SU-DHL-6 (cell line): ENCODE results near the gene CXCL12.

Experiments used
- H2AFZ ChIP-seq: fragments of 200-600 bp; sonication (generic); 2 replicates; pipeline ENCODE4 v1.6.1; 2014; ENCODE audit warnings: low read depth, mild to moderate bottlenecking, moderate library complexity, mixed read lengths, antibody characterized with exemption, low read length; ENCODE audit not compliant: severe bottlenecking
- H3F3A ChIP-seq: fragments of 200-600 bp; shearing (Covaris generic); 2 replicates; pipeline ENCODE4 v1.6.0; 2016; ENCODE audit warnings: antibody characterized with exemption, mild to moderate bottlenecking; ENCODE audit not compliant: insufficient read depth
- H3K27ac ChIP-seq: fragments of 200-600 bp; sonication (generic); 2 replicates; pipeline ENCODE4 v1.5.1; 2016; ENCODE audit warnings: low read depth, mild to moderate bottlenecking, low read length, moderate library complexity, mixed read lengths
- H3K27me3 ChIP-seq: fragments of 200-600 bp; sonication (generic), shearing (Covaris generic); 2 replicates; pipeline ENCODE4 v1.6.0; 2014; ENCODE audit warnings: mild to moderate bottlenecking, low read length
- H3K36me3 ChIP-seq: fragments of 200-600 bp; sonication (generic); 2 replicates; pipeline ENCODE4 v1.6.1; 2014; ENCODE audit warnings: mild to moderate bottlenecking, low read length, mixed read lengths
- H3K4me2 ChIP-seq: fragments of 300-600, 200-600 bp; shearing (Covaris generic), sonication (generic); 2 replicates; pipeline ENCODE4 v1.6.0; 2014; ENCODE audit warnings: low read length, low read depth, mild to moderate bottlenecking; ENCODE audit not compliant: poor library complexity, severe bottlenecking
- H3K4me3 ChIP-seq: fragments of 200-600 bp; sonication (generic); 2 replicates; pipeline ENCODE4 v1.5.1; 2014; ENCODE audit warnings: antibody characterized with exemption, low read length, mild to moderate bottlenecking, mixed read lengths; ENCODE audit not compliant: insufficient read depth, poor library complexity, severe bottlenecking
- H3K79me2 ChIP-seq: fragments of 200-600 bp; sonication (generic); 2 replicates; pipeline ENCODE4 v1.6.1; 2014; ENCODE audit warnings: mild to moderate bottlenecking, low read length, moderate library complexity; ENCODE audit not compliant: insufficient read depth
- H3K9ac ChIP-seq: fragments of 200-600 bp; sonication (generic); 2 replicates; pipeline ENCODE4 v1.7.0; 2014; ENCODE audit warnings: mild to moderate bottlenecking, low read length
- H3K9me2 ChIP-seq: fragments of 200-600 bp; sonication (generic); replicated peaks from 2 replicates; pipeline ENCODE4 v1.6.1; 2014; ENCODE audit warnings: low read length; ENCODE audit not compliant: insufficient read depth
- H3K9me3 ChIP-seq: fragments of 200-600 bp; sonication (generic); 2 replicates; pipeline ENCODE4 v1.6.1; 2014; ENCODE audit warnings: low read length, mixed read lengths; ENCODE audit not compliant: insufficient read depth
- H4K20me1 ChIP-seq: fragments of 200-600 bp; sonication (generic); 2 replicates; pipeline ENCODE4 v1.6.1; 2014; ENCODE audit warnings: low read depth, mild to moderate bottlenecking, antibody characterized with exemption, low read length, moderate library complexity, mixed read lengths
- CTCF ChIP-seq: fragments of 200-600 bp; sonication (generic); IDR thresholded peaks from one replicate; pipeline ENCODE4 v1.5.1; 2017; ENCODE audit warnings: antibody characterized with exemption, mild to moderate bottlenecking, low read length, moderate library complexity; ENCODE audit not compliant: insufficient read depth, poor library complexity, severe bottlenecking
- EZH2phosphoT487 ChIP-seq: fragments of 200-600 bp; sonication (generic), shearing (Covaris generic); conservative IDR thresholded peaks from 2 replicates; pipeline ENCODE4 v1.6.1; 2018; ENCODE audit warnings: mild to moderate bottlenecking, antibody characterized with exemption, low read length, moderate library complexity, mixed read lengths

The CXCL12 gene

GRCh38 chr10:44388641-44389040 is 3.7 kb upstream of the CXCL12 start:
- Histone ChIP-seq H3K9ac (no peak overlapping the region), H3K4me3 (no peak overlapping the region), H3K36me3 (no peaks in the 10 kb centered on the region), H3K27ac (no peak overlapping the region), H3K79me2 (no peaks in the 10 kb centered on the region), H3K9me2 (no peaks in the 10 kb centered on the region), H3K27me3 (no peaks in the 10 kb centered on the region), H3K4me2 (no peak overlapping the region), H3K9me3 (no peaks in the 10 kb centered on the region), H3F3A (no peaks in the 10 kb centered on the region), H2AFZ (no peak overlapping the region), H4K20me1 (no peaks in the 10 kb centered on the region)
- no peak for TF ChIP-seq CTCF
- no peak for TF ChIP-seq EZH2phosphoT487

GRCh38 chr10:44387853-44388251 is 3.0 kb upstream of the CXCL12 start:
- Histone ChIP-seq H3K27me3 (no peaks in the 10 kb centered on the region), H3K27ac (no peak overlapping the region), H3K9ac (no peak overlapping the region), H3K79me2 (no peaks in the 10 kb centered on the region), H3K9me3 (no peaks in the 10 kb centered on the region), H3F3A (no peaks in the 10 kb centered on the region), H3K36me3 (no peaks in the 10 kb centered on the region), H2AFZ (no peak overlapping the region), H3K4me3 (no peak overlapping the region), H3K4me2 (no peak overlapping the region), H4K20me1 (no peaks in the 10 kb centered on the region), H3K9me2 (no peaks in the 10 kb centered on the region)
- TF ChIP-seq EZH2phosphoT487 (no peak), CTCF (no peak)

GRCh38 chr10:44386546-44387052 is 1.7 kb upstream of the CXCL12 start:
- Histone ChIP-seq H3K4me2 (no peak overlapping the region), H3K9ac (no peak overlapping the region), H3K27me3 (no peaks in the 10 kb centered on the region), H4K20me1 (no peaks in the 10 kb centered on the region), H3K36me3 (no peaks in the 10 kb centered on the region), H3K27ac (no peak overlapping the region), H3K79me2 (no peaks in the 10 kb centered on the region), H3F3A (no peaks in the 10 kb centered on the region), H3K9me2 (no peaks in the 10 kb centered on the region), H2AFZ (no peak overlapping the region), H3K4me3 (no peak overlapping the region), H3K9me3 (no peaks in the 10 kb centered on the region)
- TF ChIP-seq EZH2phosphoT487 (no peak), CTCF (peak; percentile 72)
